Stomach smooth muscle (tissue), 2 donors: ENCODE data around the gene C5AR2.

ENCODE experiments used
- H3K27ac ChIP-seq: one replicate; pipeline ENCODE4 v1.7.0; 2013; ENCODE audit warnings: mild to moderate bottlenecking, low read length, inconsistent platforms
- H3K27me3 ChIP-seq, 2 donors: one replicate each; pipeline ENCODE4 v1.7.0; 2013; ENCODE audit warnings: low read length in 2 of 2; ENCODE audit not compliant: insufficient read depth in 2 of 2, control insufficient read depth in 1 of 2
- H3K36me3 ChIP-seq, 2 donors: one replicate each; pipeline ENCODE4 v1.7.0; 2013; ENCODE audit warnings: low read length in 2 of 2; ENCODE audit not compliant: control insufficient read depth in 2 of 2, insufficient read depth in 2 of 2
- H3K4me1 ChIP-seq: one replicate; pipeline ENCODE4 v1.7.0; 2013; ENCODE audit warnings: low read length; ENCODE audit not compliant: control insufficient read depth, insufficient read depth
- H3K4me3 ChIP-seq, 2 donors: one replicate each; pipeline ENCODE4 v1.7.0; 2013; ENCODE audit warnings: low read length in 2 of 2
- H3K9ac ChIP-seq, 2 donors: one replicate each; pipeline ENCODE4 v1.7.0; 2013; ENCODE audit warnings: low read length in 2 of 2, mild to moderate bottlenecking in 1 of 2
- H3K9me3 ChIP-seq, 2 donors: one replicate each; pipeline ENCODE4 v1.7.0; 2013; ENCODE audit warnings: low read length in 2 of 2; ENCODE audit not compliant: control insufficient read depth in 2 of 2
- donor health status: healthy.
- donor health status: Pancreatic carcinoma.

The C5AR2 gene

GRCh38 chr19:47310323-47310722 is 21.7 kb upstream of the C5AR2 start:
- no peaks in the 10 kb centered on the region for H3K36me3 ChIP-seq
- H3K27me3 ChIP-seq = no peaks in the 10 kb centered on the region
- H3K9ac ChIP-seq = no peak overlapping the region
- H3K27ac ChIP-seq = no peak overlapping the region
- peaks cover 3% of the 10 kb centered on the region for H3K4me1 ChIP-seq
- no peak overlapping the region for H3K4me3 ChIP-seq
- no peaks in the 10 kb centered on the region for H3K9me3 ChIP-seq

- no peak overlapping the region for H3K27ac ChIP-seq
- no peaks in the 10 kb centered on the region for H3K9me3 ChIP-seq
- H3K4me1 ChIP-seq = no peaks in the 10 kb centered on the region
- no peaks in the 10 kb centered on the region for H3K36me3 ChIP-seq
- no peaks in the 10 kb centered on the region for H3K27me3 ChIP-seq
- H3K4me3 ChIP-seq = peak overlapping the region in 1 of 2 donors; percentile 15
- no peak overlapping the region for H3K9ac ChIP-seq
These were observed 21.2 kb upstream of the C5AR2 start for GRCh38 chr19:47310819-47311218.

DNA sequence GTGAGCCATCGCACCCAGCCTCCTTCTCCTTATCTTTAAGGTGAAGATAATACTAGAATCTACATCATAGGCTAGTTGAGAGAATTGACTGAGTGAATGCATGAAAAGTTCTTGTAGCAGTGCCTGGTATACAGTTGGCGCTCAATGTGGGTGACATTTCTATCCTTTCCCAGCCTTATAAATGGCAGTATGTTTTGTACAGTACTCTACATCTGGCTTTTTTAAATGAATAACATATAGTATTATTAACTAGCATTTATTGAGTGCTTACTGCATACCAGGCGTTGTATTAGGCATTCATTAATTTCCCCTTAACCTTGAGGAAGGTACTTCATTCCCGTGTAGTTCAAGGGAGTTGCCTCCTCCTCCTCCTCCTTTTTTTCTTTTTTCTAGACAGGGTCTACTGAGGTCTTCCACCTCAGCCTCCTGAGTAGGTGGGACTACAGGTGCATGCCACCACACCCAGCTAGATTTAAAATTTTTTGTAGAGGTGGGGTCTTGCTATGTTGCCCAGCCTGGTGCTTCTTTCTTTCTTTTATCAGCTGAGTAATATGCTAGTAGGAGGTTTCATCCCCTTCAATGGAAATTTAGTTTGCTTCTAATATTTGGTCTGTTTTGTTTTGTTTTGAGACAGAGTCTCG is 19.5 kb upstream of the C5AR2 start:
- Histone ChIP-seq H3K36me3 (no peaks in the 10 kb centered on the region), H3K4me3 (no peak overlapping the region), H3K9ac (no peak overlapping the region), H3K27me3 (peaks cover 0 to 2% of the 10 kb centered on the region in 2 donors), H3K4me1 (no peaks in the 10 kb centered on the region), H3K9me3 (no peaks in the 10 kb centered on the region), H3K27ac (no peak overlapping the region)

DNA sequence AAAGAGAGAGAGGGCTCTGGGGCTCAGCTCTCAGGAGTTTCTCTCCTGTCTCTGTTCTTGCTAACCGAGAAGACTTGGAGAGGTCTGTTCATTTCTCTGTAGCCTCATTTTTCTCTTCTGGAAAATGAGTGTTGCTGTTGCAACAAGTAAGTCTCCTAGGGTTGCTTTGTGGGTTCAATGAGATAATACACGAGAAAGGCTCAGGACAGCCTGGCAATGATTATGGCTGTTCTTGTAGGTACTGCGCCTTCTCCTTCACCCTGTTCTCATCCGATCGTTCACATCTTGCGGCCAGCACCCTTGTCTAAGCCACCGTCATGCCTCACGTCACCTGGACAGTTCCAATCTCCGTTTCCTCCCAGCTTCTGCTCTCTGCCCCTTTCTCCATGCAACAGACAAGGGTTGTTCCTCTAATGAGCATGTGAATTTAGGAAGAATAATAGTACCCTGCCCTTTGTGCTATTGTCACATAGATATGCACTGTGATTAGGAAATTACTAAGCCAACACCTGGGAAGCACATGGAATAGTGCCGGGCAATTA is 18.1 kb upstream of the C5AR2 start:
- Histone ChIP-seq H3K27ac (no peak overlapping the region), H3K9ac (no peak overlapping the region), H3K27me3 (peaks cover 0 to 2% of the 10 kb centered on the region in 2 donors), H3K36me3 (no peaks in the 10 kb centered on the region), H3K4me3 (no peak overlapping the region), H3K4me1 (no peaks in the 10 kb centered on the region), H3K9me3 (no peaks in the 10 kb centered on the region)

DNA sequence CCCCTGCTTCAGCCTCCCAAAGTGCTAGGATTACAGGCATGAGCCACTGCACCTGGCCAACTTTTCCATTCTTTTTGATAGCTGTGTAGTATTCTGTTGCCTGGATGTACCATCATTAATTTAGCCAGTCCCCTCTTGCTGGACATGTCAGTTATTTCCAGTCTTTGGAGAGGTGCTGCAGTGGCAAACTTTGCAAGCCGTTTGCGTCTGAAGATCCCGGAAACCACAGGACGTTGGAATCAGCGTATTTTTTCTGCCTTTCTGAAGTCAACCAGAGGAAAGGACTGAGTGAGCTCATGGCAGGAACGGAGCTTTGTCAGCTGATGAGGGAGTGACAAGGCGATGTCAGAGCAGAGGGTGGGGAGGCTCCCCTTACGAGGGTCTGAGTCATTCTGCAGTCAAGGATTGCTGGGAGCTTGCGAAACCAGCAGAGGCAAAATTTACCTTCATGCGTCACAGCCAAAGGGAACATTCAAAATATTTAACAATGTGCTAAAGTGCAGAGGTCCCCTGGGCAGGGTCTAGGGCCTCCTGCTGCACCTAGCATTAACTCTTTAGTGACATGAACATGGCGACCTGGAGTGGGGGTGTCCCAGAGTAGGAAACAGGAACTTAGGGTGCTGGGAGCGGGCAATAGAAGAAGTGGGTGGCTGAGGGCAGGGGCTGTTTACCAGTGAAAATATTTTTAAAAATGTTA is 16.7 kb upstream of the C5AR2 start:
- no peak overlapping the region for H3K27ac ChIP-seq
- no peaks in the 10 kb centered on the region for H3K36me3 ChIP-seq
- H3K27me3 ChIP-seq = peaks cover 0 to 9% of the 10 kb centered on the region in 2 donors

GRCh38 chr19:47316513-47316912 is 15.5 kb upstream of the C5AR2 start:
- H3K36me3 ChIP-seq = no peaks in the 10 kb centered on the region
- H3K4me1 ChIP-seq = no peaks in the 10 kb centered on the region
- H3K9ac ChIP-seq = no peak overlapping the region
- peaks cover 0 to 13% of the 10 kb centered on the region in 2 donors for H3K27me3 ChIP-seq
- no peak overlapping the region for H3K4me3 ChIP-seq
- no peak overlapping the region for H3K27ac ChIP-seq
- no peaks in the 10 kb centered on the region for H3K9me3 ChIP-seq

More for the DNA sequence above, 16.7 kb upstream of the C5AR2 start:
- no peak overlapping the region for H3K9ac ChIP-seq
- no peaks in the 10 kb centered on the region for H3K4me1 ChIP-seq
- no peaks in the 10 kb centered on the region for H3K9me3 ChIP-seq
- no peak overlapping the region for H3K4me3 ChIP-seq

DNA sequence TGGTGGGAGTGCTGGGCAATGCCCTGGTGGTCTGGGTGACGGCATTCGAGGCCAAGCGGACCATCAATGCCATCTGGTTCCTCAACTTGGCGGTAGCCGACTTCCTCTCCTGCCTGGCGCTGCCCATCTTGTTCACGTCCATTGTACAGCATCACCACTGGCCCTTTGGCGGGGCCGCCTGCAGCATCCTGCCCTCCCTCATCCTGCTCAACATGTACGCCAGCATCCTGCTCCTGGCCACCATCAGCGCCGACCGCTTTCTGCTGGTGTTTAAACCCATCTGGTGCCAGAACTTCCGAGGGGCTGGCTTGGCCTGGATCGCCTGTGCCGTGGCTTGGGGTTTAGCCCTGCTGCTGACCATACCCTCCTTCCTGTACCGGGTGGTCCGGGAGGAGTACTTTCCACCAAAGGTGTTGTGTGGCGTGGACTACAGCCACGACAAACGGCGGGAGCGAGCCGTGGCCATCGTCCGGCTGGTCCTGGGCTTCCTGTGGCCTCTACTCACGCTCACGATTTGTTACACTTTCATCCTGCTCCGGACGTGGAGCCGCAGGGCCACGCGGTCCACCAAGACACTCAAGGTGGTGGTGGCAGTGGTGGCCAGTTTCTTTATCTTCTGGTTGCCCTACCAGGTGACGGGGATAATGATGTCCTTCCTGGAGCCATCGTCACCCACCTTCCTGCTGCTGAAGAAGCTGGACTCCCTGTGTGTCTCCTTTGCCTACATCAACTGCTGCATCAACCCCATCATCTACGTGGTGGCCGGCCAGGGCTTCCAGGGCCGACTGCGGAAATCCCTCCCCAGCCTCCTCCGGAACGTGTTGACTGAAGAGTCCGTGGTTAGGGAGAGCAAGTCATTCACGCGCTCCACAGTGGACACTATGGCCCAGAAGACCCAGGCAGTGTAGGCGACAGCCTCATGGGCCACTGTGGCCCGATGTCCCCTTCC is 11.8 kb upstream of the C5AR2 start:
- Histone ChIP-seq H3K27ac (no peak overlapping the region), H3K4me1 (no peaks in the 10 kb centered on the region), H3K4me3 (no peak overlapping the region), H3K27me3 (peaks cover 0 to 15% of the 10 kb centered on the region in 2 donors), H3K9me3 (no peaks in the 10 kb centered on the region), H3K9ac (no peak overlapping the region), H3K36me3 (no peaks in the 10 kb centered on the region)

- Histone ChIP-seq H3K4me3 (no peak overlapping the region), H3K9ac (no peak overlapping the region), H3K27ac (no peak overlapping the region), H3K9me3 (no peaks in the 10 kb centered on the region), H3K27me3 (peaks cover 0 to 13% of the 10 kb centered on the region in 2 donors), H3K4me1 (no peaks in the 10 kb centered on the region), H3K36me3 (no peaks in the 10 kb centered on the region)
These were observed 10.3 kb upstream of the C5AR2 start for GRCh38 chr19:47321630-47322029.

DNA sequence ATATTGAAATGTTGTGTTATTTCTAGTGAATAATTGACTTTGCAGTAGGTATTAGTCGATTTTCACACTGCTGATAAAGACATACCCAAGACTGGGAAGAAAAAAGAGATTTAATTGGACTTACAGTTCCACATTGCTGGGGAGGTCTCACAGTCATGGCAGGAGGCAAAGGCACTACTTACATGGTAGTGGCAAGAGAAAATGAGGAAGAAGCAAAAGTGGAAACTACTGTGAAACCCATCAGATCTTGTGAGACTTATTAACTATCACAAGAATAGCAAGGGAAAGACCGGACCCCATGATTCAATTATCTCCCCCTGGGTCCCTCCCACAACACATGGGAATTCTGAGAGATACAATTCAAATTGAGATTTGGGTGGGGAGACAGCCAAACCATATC is 9.9 kb upstream of the C5AR2 start:
- no peaks in the 10 kb centered on the region for H3K9me3 ChIP-seq
- H3K27me3 ChIP-seq = peaks cover 0 to 13% of the 10 kb centered on the region in 2 donors
- H3K36me3 ChIP-seq = no peaks in the 10 kb centered on the region
- H3K9ac ChIP-seq = no peak overlapping the region
- H3K27ac ChIP-seq = no peak overlapping the region
- no peak overlapping the region for H3K4me3 ChIP-seq
- H3K4me1 ChIP-seq = no peaks in the 10 kb centered on the region

DNA sequence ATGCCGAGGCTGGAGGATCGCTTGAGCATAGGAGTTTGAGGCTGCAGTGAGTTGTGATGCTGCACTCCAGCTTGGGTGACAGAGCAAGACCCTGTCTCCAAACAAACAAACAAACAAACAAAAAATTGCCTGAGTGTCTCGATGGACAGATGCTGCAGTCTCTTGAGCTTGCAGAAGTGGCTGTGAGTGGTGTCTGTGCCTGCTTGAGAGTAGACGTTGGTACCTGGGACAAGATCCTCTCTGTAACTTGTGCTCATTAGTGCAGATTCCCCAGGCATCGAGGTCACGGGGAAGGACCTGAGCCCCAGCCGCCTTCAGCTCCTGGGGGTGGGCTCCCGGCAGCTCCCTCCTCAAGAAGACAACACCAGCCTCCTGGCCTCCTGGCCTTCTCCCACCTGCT is 8.6 kb upstream of the C5AR2 start:
- H3K9ac ChIP-seq = no peak overlapping the region
- H3K4me1 ChIP-seq = no peaks in the 10 kb centered on the region
- H3K36me3 ChIP-seq = no peaks in the 10 kb centered on the region
- no peaks in the 10 kb centered on the region for H3K9me3 ChIP-seq
- H3K27me3 ChIP-seq = peaks cover 0 to 13% of the 10 kb centered on the region in 2 donors
- H3K27ac ChIP-seq = no peak overlapping the region
- no peak overlapping the region for H3K4me3 ChIP-seq
